CD14-positive monocyte (primary cell): Measurements from ENCODE around the gene DOCK1. TPM values are rescaled to one million over a fixed set of nuclear protein-coding genes. Genes with fewer than 3 reads are reported as not detected.

Experiments
- DNase-seq, 3 donors: peaks; one replicate each; pipeline ENCODE4 v3.0.0-alpha.2; 2011 to 2022
- H2AFZ ChIP-seq: 2 replicates; pipeline ENCODE4 v1.6.0; 2012; ENCODE audit warnings: mild to moderate bottlenecking, low read depth, low read length, inconsistent platforms; ENCODE audit not compliant: insufficient read depth, poor library complexity, severe bottlenecking
- H3K27ac ChIP-seq, 2 donors: 1 replicate in 1 of 2; 2 replicates in 1 of 2; pipeline ENCODE4 v1.5.1; 2012 to 2013; ENCODE audit warnings: low read length in 2 of 2, control low read depth in 1 of 2, inconsistent platforms in 1 of 2, low read depth in 1 of 2, mild to moderate bottlenecking in 1 of 2
- H3K27me3 ChIP-seq, 2 donors: one replicate each; pipeline versions ENCODE4 v1.6.0 to v1.6.1; 2011 to 2013; ENCODE audit warnings: low read length in 2 of 2; ENCODE audit not compliant: control insufficient read depth in 2 of 2, insufficient read depth in 2 of 2
- H3K36me3 ChIP-seq, 2 donors: replicated peaks in 1 of 2; 1 replicate in 1 of 2; 2 replicates in 1 of 2; pipeline versions ENCODE4 v1.5.1 to v1.6.1; 2012 to 2013; ENCODE audit warnings: low read length in 2 of 2, control low read depth in 1 of 2, inconsistent platforms in 1 of 2, mild to moderate bottlenecking in 1 of 2; ENCODE audit not compliant: insufficient read depth in 2 of 2, control insufficient read depth in 1 of 2
- H3K4me1 ChIP-seq, 2 donors: 1 replicate in 1 of 2; 2 replicates in 1 of 2; pipeline versions ENCODE4 v1.5.1 to v1.6.1; 2012 to 2013; ENCODE audit warnings: low read length in 2 of 2, control low read depth in 1 of 2, inconsistent platforms in 1 of 2, mild to moderate bottlenecking in 1 of 2, moderate library complexity in 1 of 2; ENCODE audit not compliant: insufficient read depth in 2 of 2, control insufficient read depth in 1 of 2
- H3K4me2 ChIP-seq: replicated peaks from 2 replicates; pipeline ENCODE3; 2012; ENCODE audit warnings: low read length, moderate library complexity, mild to moderate bottlenecking; ENCODE audit not compliant: poor library complexity, severe bottlenecking; ENCODE audit errors: extremely low read depth
- H3K4me3 ChIP-seq, 3 experiments: fragments of 200-600 bp in 1 of 3; sonication (generic) in 1 of 3; replicated peaks in 1 of 3; 1 replicate in 2 of 3; 2 replicates in 1 of 3; pipeline ENCODE4 v1.5.1; 2011 to 2013; ENCODE audit warnings: low read length in 3 of 3, mild to moderate bottlenecking in 3 of 3, control low read depth in 2 of 3, low read depth in 2 of 3, inconsistent platforms in 1 of 3, moderate library complexity in 1 of 3
- H3K79me2 ChIP-seq: 2 replicates; pipeline ENCODE4 v1.6.0; 2012; ENCODE audit warnings: mild to moderate bottlenecking, control low read depth, inconsistent platforms, low read length, moderate library complexity; ENCODE audit not compliant: insufficient read depth
- H3K9ac ChIP-seq: 2 replicates; pipeline ENCODE4 v1.6.0; 2017; ENCODE audit warnings: low read length, mild to moderate bottlenecking; ENCODE audit not compliant: insufficient read depth, poor library complexity, severe bottlenecking
- H3K9me3 ChIP-seq, 2 donors: replicated peaks in 1 of 2; 1 replicate in 1 of 2; 2 replicates in 1 of 2; pipeline versions ENCODE4 v1.5.1 to v1.6.1; 2012 to 2013; ENCODE audit warnings: low read length in 2 of 2, control low read depth in 1 of 2; ENCODE audit not compliant: control insufficient read depth in 1 of 2, insufficient read depth in 1 of 2
- H4K20me1 ChIP-seq: 2 replicates; pipeline ENCODE4 v1.6.0; 2012; ENCODE audit warnings: mild to moderate bottlenecking, low read length, control low read depth, moderate library complexity; ENCODE audit not compliant: insufficient read depth
- H3K27ac Mint-ChIP-seq, 7 donors: one replicate each; pipeline ENCODE4 v1.8.0; 2020; ENCODE audit warnings: mild to moderate bottlenecking in 7 of 7, mixed read lengths in 7 of 7, moderate library complexity in 6 of 7, inconsistent platforms in 2 of 7
- H3K27me3 Mint-ChIP-seq, 3 donors: one replicate each; pipeline ENCODE4 v1.8.0; 2021 to 2022; ENCODE audit warnings: low read depth in 3 of 3, mild to moderate bottlenecking in 3 of 3, mixed read lengths in 3 of 3, moderate library complexity in 3 of 3, inconsistent platforms in 1 of 3
- H3K36me3 Mint-ChIP-seq, 2 donors: one replicate each; pipeline ENCODE4 v1.8.0; 2020; ENCODE audit warnings: mixed read lengths in 2 of 2, inconsistent platforms in 1 of 2, mild to moderate bottlenecking in 1 of 2
- H3K4me1 Mint-ChIP-seq: one replicate; pipeline ENCODE4 v1.8.0; 2020; ENCODE audit warnings: mild to moderate bottlenecking, mixed read lengths
- H3K4me3 Mint-ChIP-seq, 2 donors: one replicate each; pipeline ENCODE4 v1.8.0; 2020; ENCODE audit warnings: mild to moderate bottlenecking in 2 of 2, mixed read lengths in 2 of 2, moderate library complexity in 1 of 2
- H3K9me3 Mint-ChIP-seq, 7 donors: one replicate each; pipeline ENCODE4 v1.8.0; 2020 to 2022; ENCODE audit warnings: mixed read lengths in 7 of 7, mild to moderate bottlenecking in 6 of 7, moderate library complexity in 6 of 7, inconsistent platforms in 2 of 7
- CTCF ChIP-seq: fragments of 200-600 bp; IDR thresholded peaks from one replicate; pipeline ENCODE4 v1.8.0; 2022; ENCODE audit warnings: antibody characterized with exemption, mild to moderate bottlenecking
- WGBS: methylation state at CpG from one replicate; pipeline ENCODE4 v1.1.5; 2013; ENCODE audit warnings: missing lambda C conversion rate; ENCODE audit not compliant: insufficient coverage; 5-methylcytosine and 5-hydroxymethylcytosine counted together
- intact Hi-C, 2 donors: fragments of 100-400 bp; cut with micrococcal nuclease; formaldehyde crosslinking; loops; one replicate each; pipeline versions ENCODE4 v1.15.0 to v1.15.1; 2023
- polyA plus RNA-seq, 3 donors: library from polyadenylated mRNA; depleted of rRNA in 1 of 3; unstranded in 2 of 3; stranded (reverse) in 1 of 3; fragments of 300-500 nt in 2 of 3; fragments of >200 nt in 1 of 3; fragmentation: Illumina TruSeq in 2 of 3; gene quantifications; 1 replicate in 2 of 3; 2 replicates in 1 of 3; pipeline ENCODE4 v1.2.3, GENCODE V29; 2012 to 2021

Gene DOCK1
- polyA plus RNA-seq, 3 donors, result 0.31 to 0.35 TPM; not detected in 1

- no peak for DNase-seq
- 83% methylated on average over 7 of the region's 9 CpGs for WGBS
- intact Hi-C loops, result no loop called here
- no peaks in the 10 kb centered on the region for H3K79me2 ChIP-seq
- H4K20me1 ChIP-seq, result no peaks in the 10 kb centered on the region
- H3K4me3 ChIP-seq, result no peak overlapping the region
- H3K4me2 ChIP-seq, result no peak overlapping the region
- Mint-ChIP-seq H3K27me3 (peaks cover 0 to 3% (median 1%) of the 10 kb centered on the region in 3 donors), H3K4me3 (no peak overlapping the region), H3K36me3 (no peaks in the 10 kb centered on the region), H3K27ac (peak overlapping the region in 1 of 7 donors; percentile 11), H3K9me3 (peaks cover 0 to 14% (median 3%) of the 10 kb centered on the region in 7 donors), H3K4me1 (no peaks in the 10 kb centered on the region)
- H3K27ac ChIP-seq, result no peak overlapping the region
- H2AFZ ChIP-seq, result no peak overlapping the region
- H3K4me1 ChIP-seq, result no peaks in the 10 kb centered on the region
- H3K36me3 ChIP-seq, result no peaks in the 10 kb centered on the region
- TF ChIP-seq CTCF, result no peak
- H3K9ac ChIP-seq, result no peak overlapping the region
- H3K27me3 ChIP-seq, result no peaks in the 10 kb centered on the region
- H3K9me3 ChIP-seq, result no peaks in the 10 kb centered on the region
These were observed 37.5 kb upstream of the DOCK1 start for GRCh38 chr10:126867567-126868365.

DNA sequence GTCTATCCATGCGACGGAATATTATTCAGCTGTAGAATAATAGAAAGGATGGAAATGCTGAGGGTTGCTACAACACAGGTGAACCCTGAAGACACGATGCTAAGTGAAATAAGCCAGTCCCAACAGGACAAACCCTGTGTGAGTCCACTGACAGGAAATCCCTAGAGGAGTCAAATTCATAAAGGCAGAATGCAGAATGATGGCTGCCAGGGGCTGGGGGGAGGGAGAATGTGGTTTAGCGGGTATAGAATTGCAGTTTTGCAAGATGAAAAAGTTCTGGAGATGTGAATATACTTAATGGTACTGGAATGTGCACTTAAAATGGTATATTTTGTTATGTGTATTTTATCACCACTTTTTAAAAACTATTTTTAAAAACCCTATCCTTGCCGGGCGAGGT, 36.9 kb upstream of the DOCK1 start:
- no peaks in the 10 kb centered on the region for H4K20me1 ChIP-seq
- H3K27ac ChIP-seq, result no peak overlapping the region
- peaks cover 0 to 10% (median 3%) of the 10 kb centered on the region in 7 donors for H3K9me3 Mint-ChIP-seq
- no peaks in the 10 kb centered on the region for H3K27me3 ChIP-seq
- H3K36me3 Mint-ChIP-seq, result no peaks in the 10 kb centered on the region
- no peaks in the 10 kb centered on the region for H3K9me3 ChIP-seq
- no peak overlapping the region for H3K4me3 Mint-ChIP-seq
- H3K36me3 ChIP-seq, result no peaks in the 10 kb centered on the region
- WGBS, result 95% methylated on average over 4 of the region's 6 CpGs
- no peaks in the 10 kb centered on the region for H3K79me2 ChIP-seq
- no peak overlapping the region for H3K4me3 ChIP-seq
- H3K9ac ChIP-seq, result no peak overlapping the region
- peaks cover 0 to 3% (median 1%) of the 10 kb centered on the region in 3 donors for H3K27me3 Mint-ChIP-seq
- intact Hi-C loops, result no loop called here
- H3K4me2 ChIP-seq, result no peak overlapping the region
- no peak for DNase-seq
- H3K4me1 Mint-ChIP-seq, result no peaks in the 10 kb centered on the region
- H3K4me1 ChIP-seq, result no peaks in the 10 kb centered on the region
- H2AFZ ChIP-seq, result no peak overlapping the region
- no peak for TF ChIP-seq CTCF
- no peak overlapping the region for H3K27ac Mint-ChIP-seq
